Measurements from ENCODE around the gene KRT76.
"Not testable (repeated sequence)": the region's sequence is repeated elsewhere in the genome, so short reads cannot be mapped to it uniquely, and the experiment has no call there.

The KRT76 gene

GRCh38 chr12:52756281-52756960 is 20.7 kb downstream of the KRT76 start:
- no peak for DNase-seq

- DNase-seq, result no peak
Observed at GRCh38 chr12:52755533-52755932, 21.6 kb downstream of the KRT76 start.

- no peak for DNase-seq
Observed at GRCh38 chr12:52754135-52754534, 23.0 kb downstream of the KRT76 start.

- DNase-seq, result no peak
Observed at GRCh38 chr12:52753283-52753682, 23.9 kb downstream of the KRT76 start.

- no peak for DNase-seq
Observed at GRCh38 chr12:52752516-52752915, 24.6 kb downstream of the KRT76 start.

GRCh38 chr12:52751795-52752194 is 25.4 kb downstream of the KRT76 start:
- no peak for DNase-seq

GRCh38 chr12:52750532-52750931 is 26.6 kb downstream of the KRT76 start:
- not testable (repeated sequence) for DNase-seq

- peak; percentile 16 for DNase-seq
Observed at GRCh38 chr12:52749827-52750226, 27.3 kb downstream of the KRT76 start.

GRCh38 chr12:52748578-52748977 is 28.6 kb downstream of the KRT76 start:
- no peak for DNase-seq

GRCh38 chr12:52745554-52745953 is 31.6 kb downstream of the KRT76 start:
- DNase-seq, result no peak

GRCh38 chr12:52744493-52745156 is 32.5 kb downstream of the KRT76 start:
- no peak for DNase-seq

GRCh38 chr12:52742822-52743457 is 34.2 kb downstream of the KRT76 start:
- DNase-seq, result no peak

- no peak for DNase-seq
Observed at GRCh38 chr12:52742196-52742580, 35.0 kb downstream of the KRT76 start.

- no peak for DNase-seq
Observed at GRCh38 chr12:52741375-52742195, 35.6 kb downstream of the KRT76 start.

- DNase-seq, result peak; percentile 72
Observed at GRCh38 chr12:52740584-52740983, 36.6 kb downstream of the KRT76 start.

GRCh38 chr12:52739963-52740362 is 37.2 kb downstream of the KRT76 start:
- DNase-seq, result peak; percentile 61

- no peak for DNase-seq
Observed at GRCh38 chr12:52735816-52736632, 41.1 kb downstream of the KRT76 start.

- no peak for DNase-seq
Observed at GRCh38 chr12:52735106-52735505, 42.0 kb downstream of the KRT76 start.

GRCh38 chr12:52730793-52731192 is 46.4 kb downstream of the KRT76 start:
- DNase-seq, result no peak

GRCh38 chr12:52730383-52730782 is 46.8 kb downstream of the KRT76 start:
- no peak for DNase-seq

GRCh38 chr12:52729147-52729546 is 48.0 kb downstream of the KRT76 start:
- DNase-seq, result no peak

- DNase-seq, result no peak
Observed at GRCh38 chr12:52728374-52728773, 48.8 kb downstream of the KRT76 start.
